Measurements from ENCODE around the gene GPR32. TPM values are rescaled to one million over a fixed set of nuclear protein-coding genes. Genes with fewer than 3 reads are reported as not detected.
A peak's percentile ranks its signal among the peaks of the same experiment; 100 is the strongest.

The GPR32 gene
- total RNA-seq, 4 donors from 2014 or later, result not detected

- no peak for DNase-seq
- no peaks in the 10 kb centered on the region for H3K36me3 ChIP-seq
- H3K27me3 ChIP-seq, result no peaks in the 10 kb centered on the region
- H3K9me3 ChIP-seq, result no peaks in the 10 kb centered on the region
- no peak for TF ChIP-seq POLR2A (IDR thresholded peaks at IDR 0.05)
- TF ChIP-seq CTCF (IDR thresholded peaks at IDR 0.05), result no peak
- H3K4me1 ChIP-seq, result no peaks in the 10 kb centered on the region
- no peak overlapping the region for H3K27ac ChIP-seq
- no peak overlapping the region for H3K4me3 ChIP-seq
Measured at GRCh38 chr19:50812474-50812873, 42.2 kb downstream of the GPR32 start.

GRCh38 chr19:50814883-50815282 lies 44.6 kb downstream of the GPR32 start:
- no peak for TF ChIP-seq CTCF (IDR thresholded peaks at IDR 0.05)
- no peaks in the 10 kb centered on the region for H3K27me3 ChIP-seq
- peaks cover 0 to 12% (median 3%) of the 10 kb centered on the region in 4 donors for H3K4me1 ChIP-seq
- H3K9me3 ChIP-seq, result no peaks in the 10 kb centered on the region
- H3K4me3 ChIP-seq, result no peak overlapping the region
- no peak overlapping the region for H3K27ac ChIP-seq
- no peaks in the 10 kb centered on the region for H3K36me3 ChIP-seq
- DNase-seq, result no peak

GRCh38 chr19:50815439-50815838 lies 45.2 kb downstream of the GPR32 start:
- peaks cover 0 to 12% (median 4%) of the 10 kb centered on the region in 4 donors for H3K4me1 ChIP-seq
- no peaks in the 10 kb centered on the region for H3K9me3 ChIP-seq
- H3K36me3 ChIP-seq, result no peaks in the 10 kb centered on the region
- no peak for DNase-seq
- H3K27me3 ChIP-seq, result no peaks in the 10 kb centered on the region
- no peak overlapping the region for H3K27ac ChIP-seq
- H3K4me3 ChIP-seq, result no peak overlapping the region
- no peak for TF ChIP-seq CTCF (IDR thresholded peaks at IDR 0.05)
- TF ChIP-seq POLR2A (IDR thresholded peaks at IDR 0.05), result no peak

- Histone ChIP-seq H3K27ac (peak overlapping the region in 3 of 4 donors; percentile 52 to 71 (median 57)), H3K36me3 (no peaks in the 10 kb centered on the region), H3K27me3 (no peaks in the 10 kb centered on the region), H3K4me3 (peak overlapping the region; percentile 41 to 55 (median 46)), H3K4me1 (peaks cover 3 to 22% (median 7%) of the 10 kb centered on the region in 4 donors), H3K9me3 (no peaks in the 10 kb centered on the region)
- peak; percentile 86 to 90 (median 87) for DNase-seq
- TF ChIP-seq POLR2A (IDR thresholded peaks at IDR 0.05), result peak; percentile 19 to 31
- TF ChIP-seq CTCF (IDR thresholded peaks at IDR 0.05), result no peak
Measured at GRCh38 chr19:50817941-50818858, 47.9 kb downstream of the GPR32 start.

GRCh38 chr19:50818859-50819472 lies 48.7 kb downstream of the GPR32 start:
- Histone ChIP-seq H3K9me3 (no peaks in the 10 kb centered on the region), H3K36me3 (no peaks in the 10 kb centered on the region), H3K4me1 (peaks cover 3 to 22% (median 7%) of the 10 kb centered on the region in 4 donors), H3K4me3 (peak overlapping the region in 3 of 4 donors; percentile 41 to 55 (median 51)), H3K27ac (peak overlapping the region in 2 of 4 donors; percentile 52 to 71), H3K27me3 (no peaks in the 10 kb centered on the region)
- no peak for TF ChIP-seq POLR2A (IDR thresholded peaks at IDR 0.05)
- TF ChIP-seq CTCF (IDR thresholded peaks at IDR 0.05), result no peak
- peak in 1 of 3 donors; percentile 42 for DNase-seq

All from Peyer's patch (tissue), 4 donors.